K562 (cell line): ENCODE measurements around the gene TTL. TPM values are rescaled to one million over a fixed set of nuclear protein-coding genes. Genes with fewer than 3 reads are reported as not detected.

Experiments
- AFF1 ChIP-seq, 2 experiments: fragments of 450-650 bp; IDR thresholded peaks; 2 replicates each; pipeline ENCODE4 v1.6.1; 2018; ENCODE audit warnings: mild to moderate bottlenecking in 2 of 2, low read depth in 1 of 2; ENCODE audit not compliant: partially characterized antibody in 2 of 2
- JUNB ChIP-seq: fragments of 450-650 bp; formaldehyde crosslinking; conservative IDR thresholded peaks from 2 replicates; pipeline ENCODE4 v1.4.0; 2020; ENCODE audit warnings: mild to moderate bottlenecking
- KDM2B ChIP-seq: fragments of 250-450 bp; sonication (Bioruptor Pico); IDR thresholded peaks from 2 replicates; pipeline ENCODE4 v1.8.0; 2021; ENCODE audit warnings: mild to moderate bottlenecking, moderate library complexity
- KLF10 ChIP-seq: fragments of 250-450 bp; sonication (Bioruptor Pico); IDR thresholded peaks from 2 replicates; pipeline ENCODE4 v1.6.1; 2021; ENCODE audit warnings: matching md5 sums
- L3MBTL2 ChIP-seq: fragments of 450-650 bp; IDR thresholded peaks from 2 replicates; pipeline ENCODE4 v1.6.1; 2016; ENCODE audit warnings: mild to moderate bottlenecking, moderate library complexity
- MAX ChIP-seq: sonication (generic); formaldehyde crosslinking; IDR thresholded peaks from 2 replicates; pipeline ENCODE4 v1.9.0; 2022; ENCODE audit warnings: mild to moderate bottlenecking, missing genetic modification reagents
- MBD2 ChIP-seq: sonication (generic); IDR thresholded peaks from 2 replicates; pipeline ENCODE4 v1.6.1; 2016; ENCODE audit warnings: low read depth, borderline replicate concordance
- PHF20 ChIP-seq: fragments of 450-650 bp; IDR thresholded peaks from 2 replicates; pipeline ENCODE4 v1.6.1; 2018; ENCODE audit not compliant: partially characterized antibody
- PTTG1 ChIP-seq: fragments of 450-650 bp; IDR thresholded peaks from 2 replicates; pipeline ENCODE4 v1.6.1; 2016; ENCODE audit warnings: low read depth, mild to moderate bottlenecking, missing genetic modification characterization, missing compliant biosample characterization
- SOX6 ChIP-seq: fragments of 450-650 bp; IDR thresholded peaks from 2 replicates; pipeline ENCODE4 v1.6.1; 2014; ENCODE audit warnings: mild to moderate bottlenecking
- SP2 ChIP-seq: IDR thresholded peaks from 2 replicates; pipeline ENCODE4 v1.6.1; 2011; ENCODE audit warnings: mild to moderate bottlenecking, low read depth, low read length, moderate library complexity; ENCODE audit not compliant: poor library complexity, severe bottlenecking; ENCODE audit errors: extremely low read depth
- SRSF3 ChIP-seq: fragments of 200-400 bp; formaldehyde crosslinking; IDR thresholded peaks from 2 replicates; pipeline ENCODE4 v1.6.1; 2016; ENCODE audit warnings: mild to moderate bottlenecking, low read length, moderate library complexity; ENCODE audit not compliant: insufficient read depth
- ZMIZ1 ChIP-seq, 2 experiments: fragments of 150-350 bp in 1 of 2; IDR thresholded peaks; 2 replicates each; pipeline ENCODE4 v1.6.1; 2012 to 2016; ENCODE audit warnings: low read depth in 2 of 2, low read length in 2 of 2, mild to moderate bottlenecking in 1 of 2, moderate library complexity in 1 of 2
- polyA plus RNA-seq, 8 experiments: library from polyadenylated mRNA; depleted of rRNA in 4 of 8; stranded (reverse) in 5 of 8; unstranded in 3 of 8; fragments of >200 nt; fragmentation: Nextera tagmentation in 2 of 8; fragmentation: Illumina TruSeq in 1 of 8; extraction: Ambion mirVana in 2 of 8; extraction: Trizol in 1 of 8; gene quantifications; 2 replicates each; pipeline versions ENCODE4 v1.2.1 to v1.2.3, GENCODE V29; 2011 to 2014; ENCODE audit warnings: inconsistent platforms in 1 of 8, missing spikeins in 1 of 8
- total RNA-seq, 7 experiments: library from RNA; depleted of rRNA in 6 of 7; stranded (reverse); fragments of >200 nt in 6 of 7; fragmentation: Illumina TruSeq in 2 of 7; extraction: Trizol in 2 of 7; gene quantifications; 2 replicates each; pipeline versions ENCODE4 v1.2.1 to v1.2.3, GENCODE V29; 2011 to 2021; ENCODE audit warnings: low replicate concordance in 1 of 7
- TF ChIP-seq, protein P1 (sequence below), 3 experiments: IDR thresholded peaks in 2 of 3; conservative IDR thresholded peaks in 1 of 3; 2 replicates each; pipeline ENCODE4 v1.5.1; 2011 to 2012; ENCODE audit warnings: low read length in 3 of 3, mild to moderate bottlenecking in 3 of 3, control low read depth in 2 of 3, improper control_type of control experiment in 1 of 3, inconsistent platforms in 1 of 3, low read depth in 1 of 3, mixed read lengths in 1 of 3, moderate library complexity in 1 of 3; ENCODE audit not compliant: insufficient read depth in 2 of 3
- TF ChIP-seq, protein P2 (sequence below): fragments of 450-650 bp; conservative IDR thresholded peaks from 2 replicates; pipeline ENCODE4 v1.6.1; 2016; ENCODE audit warnings: missing genetic modification characterization, low read depth, mild to moderate bottlenecking, missing compliant biosample characterization, moderate library complexity

TTL gene
- total and polyA plus RNA-seq, 9 of the 15 experiments (the other 6 are each of a cell fraction or from before 2014, with no cell fraction given): 9.4 to 54.4 (median 34.9) TPM

GRCh38 chr2:112542123-112542983 lies 60.4 kb downstream of the TTL start, which contains the start of gene POLR1B (continued):
- TF ChIP-seq AFF1 (IDR thresholded peaks at IDR 0.05; ENCODE audit: low read depth in 1 of 2, partially characterized antibody in 2 of 2): peak; percentile 70 to 88
- peak; percentile 99 for TF ChIP-seq MAX (CRISPR knock-in tag)
- peak; percentile 97 for TF ChIP-seq L3MBTL2
- TF ChIP-seq JUNB: no peak
- TF ChIP-seq SRSF3: no peak
- no peak for TF ChIP-seq KDM2B (CRISPR knock-in tag)
- TF ChIP-seq KLF10 (CRISPR knock-in tag): no peak
- no peak for TF ChIP-seq ZMIZ1 (IDR thresholded peaks at IDR 0.05; ENCODE audit: low read depth in 2 of 2, low read length in 2 of 2)
- TF ChIP-seq, protein P1, sequence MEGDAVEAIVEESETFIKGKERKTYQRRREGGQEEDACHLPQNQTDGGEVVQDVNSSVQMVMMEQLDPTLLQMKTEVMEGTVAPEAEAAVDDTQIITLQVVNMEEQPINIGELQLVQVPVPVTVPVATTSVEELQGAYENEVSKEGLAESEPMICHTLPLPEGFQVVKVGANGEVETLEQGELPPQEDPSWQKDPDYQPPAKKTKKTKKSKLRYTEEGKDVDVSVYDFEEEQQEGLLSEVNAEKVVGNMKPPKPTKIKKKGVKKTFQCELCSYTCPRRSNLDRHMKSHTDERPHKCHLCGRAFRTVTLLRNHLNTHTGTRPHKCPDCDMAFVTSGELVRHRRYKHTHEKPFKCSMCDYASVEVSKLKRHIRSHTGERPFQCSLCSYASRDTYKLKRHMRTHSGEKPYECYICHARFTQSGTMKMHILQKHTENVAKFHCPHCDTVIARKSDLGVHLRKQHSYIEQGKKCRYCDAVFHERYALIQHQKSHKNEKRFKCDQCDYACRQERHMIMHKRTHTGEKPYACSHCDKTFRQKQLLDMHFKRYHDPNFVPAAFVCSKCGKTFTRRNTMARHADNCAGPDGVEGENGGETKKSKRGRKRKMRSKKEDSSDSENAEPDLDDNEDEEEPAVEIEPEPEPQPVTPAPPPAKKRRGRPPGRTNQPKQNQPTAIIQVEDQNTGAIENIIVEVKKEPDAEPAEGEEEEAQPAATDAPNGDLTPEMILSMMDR (IDR thresholded peaks at IDR 0.05 in 2 of 3, conservative IDR thresholded peaks at IDR 0.05 in 1 of 3; ENCODE audit: insufficient read depth in 2 of 3, low read depth in 1 of 3, low read length in 3 of 3): no peak
- TF ChIP-seq PTTG1 (tag): no peak
- no peak for TF ChIP-seq SOX6
- no peak for TF ChIP-seq SP2
- TF ChIP-seq MBD2: peak; percentile 80
- TF ChIP-seq, protein P2, sequence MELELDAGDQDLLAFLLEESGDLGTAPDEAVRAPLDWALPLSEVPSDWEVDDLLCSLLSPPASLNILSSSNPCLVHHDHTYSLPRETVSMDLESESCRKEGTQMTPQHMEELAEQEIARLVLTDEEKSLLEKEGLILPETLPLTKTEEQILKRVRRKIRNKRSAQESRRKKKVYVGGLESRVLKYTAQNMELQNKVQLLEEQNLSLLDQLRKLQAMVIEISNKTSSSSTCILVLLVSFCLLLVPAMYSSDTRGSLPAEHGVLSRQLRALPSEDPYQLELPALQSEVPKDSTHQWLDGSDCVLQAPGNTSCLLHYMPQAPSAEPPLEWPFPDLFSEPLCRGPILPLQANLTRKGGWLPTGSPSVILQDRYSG: peak; percentile 49; the same call in 1 of the 2 replicates
- peak; percentile 66 for TF ChIP-seq PHF20
